Dedifferentiated amniotic fluid mesenchymal stem cell (primary cell): ENCODE data around the gene GPC5.
"Not testable (repeated sequence)": the region's sequence is repeated elsewhere in the genome, so short reads cannot be mapped to it uniquely, and the experiment has no call there.

Experiments
- DNase-seq: peaks from one replicate; pipeline ENCODE4 v3.0.0-alpha.2; 2016; ENCODE audit errors: extremely low spot score

Gene GPC5

GRCh38 chr13:91649456-91649855 lies 251.0 kb downstream of the GPC5 start:
- DNase-seq, result no peak

- DNase-seq, result no peak
Measured at GRCh38 chr13:91652404-91653301, 254.2 kb downstream of the GPC5 start.

DNA sequence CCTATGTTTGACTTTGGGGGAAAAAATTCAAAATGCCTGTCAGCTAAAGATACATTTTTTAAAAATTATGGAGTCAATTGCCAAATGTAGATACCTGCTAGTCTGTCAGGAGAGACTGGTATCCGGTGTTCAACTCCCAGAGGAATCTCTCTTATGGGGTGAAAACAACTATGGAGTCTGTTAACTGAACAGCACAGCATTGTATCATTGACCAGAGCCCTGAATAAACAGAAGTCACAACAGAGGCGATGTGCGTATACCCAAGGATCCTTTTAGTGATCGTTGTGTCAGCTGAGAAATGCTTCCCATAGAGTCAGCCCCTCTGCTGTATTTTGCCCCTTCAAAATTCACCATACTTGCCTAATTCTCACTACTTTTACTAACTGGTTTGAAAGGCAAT lies 257.3 kb downstream of the GPC5 start:
- DNase-seq, result no peak

- no peak for DNase-seq
Measured at GRCh38 chr13:91657283-91657682, 258.9 kb downstream of the GPC5 start.

- DNase-seq, result no peak
Measured at GRCh38 chr13:91659256-91660075, 261.0 kb downstream of the GPC5 start.

DNA sequence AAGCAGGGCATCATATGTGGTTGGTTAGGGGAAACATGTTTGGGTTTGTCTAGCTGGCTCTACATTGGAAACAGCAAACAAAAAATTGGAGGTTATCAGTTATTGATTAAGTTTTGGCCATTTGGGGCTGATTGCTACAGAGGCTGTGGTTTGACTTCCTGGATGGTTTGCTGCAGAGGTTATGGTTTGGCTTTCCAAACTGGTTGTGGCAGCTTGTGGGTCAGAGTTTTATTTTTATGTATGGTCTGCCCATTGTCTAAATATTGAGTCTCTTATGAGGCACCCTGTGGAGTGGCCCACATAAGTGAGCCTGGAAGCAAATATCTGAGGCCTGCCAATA lies 261.6 kb downstream of the GPC5 start:
- no peak for DNase-seq

- DNase-seq, result no peak
Measured at GRCh38 chr13:91661692-91662490, 263.5 kb downstream of the GPC5 start.

DNA sequence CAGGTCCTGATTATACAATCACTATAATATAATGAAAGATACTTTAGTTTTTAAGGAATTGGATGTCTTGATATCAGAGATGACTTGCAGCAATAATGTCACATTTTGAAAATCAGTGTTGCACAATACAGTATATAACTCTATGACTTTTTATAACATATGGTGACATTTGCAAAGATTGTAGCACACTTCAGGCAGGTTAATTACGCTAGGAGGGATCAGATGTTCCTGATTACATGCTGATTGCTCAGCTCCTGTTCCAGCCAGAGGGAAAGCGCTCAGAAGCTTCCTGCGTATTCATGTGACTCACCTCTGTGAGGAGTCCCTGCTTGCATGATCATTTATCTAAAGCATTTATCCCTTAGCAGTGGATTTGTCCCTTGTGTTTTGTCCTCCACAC lies 265.6 kb downstream of the GPC5 start:
- DNase-seq, result no peak

- no peak for DNase-seq
Measured at GRCh38 chr13:91667486-91667885, 269.1 kb downstream of the GPC5 start.

DNA sequence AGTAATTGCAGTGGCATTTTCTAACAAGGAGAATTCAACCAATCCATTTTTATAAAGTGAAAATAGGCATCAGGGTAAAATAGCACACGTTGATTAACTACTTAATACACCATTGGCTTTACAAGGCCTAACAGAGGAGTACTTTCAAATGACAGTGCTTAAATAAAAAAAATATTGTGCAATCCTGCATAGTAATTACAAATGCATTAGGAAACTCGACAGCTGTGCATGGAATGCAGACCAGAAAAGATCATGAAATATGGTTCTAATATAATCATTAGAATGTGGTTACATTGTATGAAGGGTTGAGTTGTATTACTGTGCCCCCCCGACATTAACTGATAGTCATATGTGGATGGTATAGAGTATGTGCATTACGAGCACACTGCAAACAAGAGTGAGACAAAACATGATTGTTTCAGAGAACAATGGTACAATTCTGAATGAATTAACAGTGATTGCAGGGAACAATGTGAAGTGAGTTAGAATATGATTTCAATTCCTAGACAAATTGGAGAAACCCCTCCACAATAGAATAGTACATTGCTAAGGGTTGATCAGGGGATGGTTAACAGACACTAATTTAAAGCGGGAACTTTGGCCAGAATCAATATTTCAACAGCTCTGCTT lies 270.6 kb downstream of the GPC5 start:
- DNase-seq, result no peak

DNA sequence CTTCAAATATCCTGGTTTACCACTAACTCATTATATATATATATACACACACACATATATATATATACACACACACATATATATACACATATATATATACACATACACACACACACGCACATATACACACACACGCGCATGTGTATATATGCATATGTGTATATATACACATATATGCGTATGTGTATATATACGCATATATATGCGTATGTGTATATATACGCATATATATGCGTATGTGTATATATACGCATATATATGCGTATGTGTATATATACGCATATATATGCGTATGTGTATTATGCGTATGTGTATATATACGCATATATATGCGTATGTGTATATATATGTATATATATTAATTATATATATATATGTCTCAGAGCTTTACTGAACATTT lies 275.9 kb downstream of the GPC5 start:
- DNase-seq, result not testable (repeated sequence)

DNA sequence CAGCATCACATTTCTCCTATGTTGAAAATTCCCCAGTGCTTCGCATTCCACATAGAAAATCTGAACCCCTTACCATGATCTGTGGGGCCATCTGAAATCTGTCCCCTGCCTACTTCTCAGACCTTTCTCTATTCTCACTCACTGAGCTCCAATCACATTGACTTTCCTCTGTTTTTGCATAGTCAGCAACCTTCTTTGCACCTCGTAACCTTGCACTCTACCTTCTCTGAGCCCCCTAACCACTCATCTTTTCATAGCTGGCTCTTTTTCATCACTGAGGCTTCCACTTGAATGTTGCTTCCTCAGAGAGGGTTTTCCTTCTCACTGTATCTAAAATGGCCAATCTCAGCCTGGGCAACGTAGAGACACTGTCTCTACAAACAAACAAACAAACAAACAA lies 286.3 kb downstream of the GPC5 start:
- no peak for DNase-seq

DNA sequence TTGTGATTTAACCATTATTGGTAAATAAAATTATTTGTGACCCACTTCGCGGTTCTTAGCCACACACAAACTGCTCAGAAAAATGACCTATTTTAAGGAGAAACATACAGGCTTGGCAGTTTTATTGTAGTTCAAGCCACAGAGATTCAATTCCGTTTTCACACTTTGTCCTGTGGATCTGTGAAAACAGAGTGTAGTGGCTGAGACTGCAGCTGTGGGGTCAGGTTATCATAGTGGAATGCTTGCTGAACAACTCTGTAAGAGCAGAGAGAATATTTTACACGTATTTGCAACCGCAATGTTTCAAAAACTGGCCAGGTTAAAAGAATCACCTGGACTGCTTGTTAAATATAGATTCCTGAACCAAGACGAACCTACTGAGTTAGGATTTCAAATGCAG lies 292.5 kb downstream of the GPC5 start:
- no peak for DNase-seq

DNA sequence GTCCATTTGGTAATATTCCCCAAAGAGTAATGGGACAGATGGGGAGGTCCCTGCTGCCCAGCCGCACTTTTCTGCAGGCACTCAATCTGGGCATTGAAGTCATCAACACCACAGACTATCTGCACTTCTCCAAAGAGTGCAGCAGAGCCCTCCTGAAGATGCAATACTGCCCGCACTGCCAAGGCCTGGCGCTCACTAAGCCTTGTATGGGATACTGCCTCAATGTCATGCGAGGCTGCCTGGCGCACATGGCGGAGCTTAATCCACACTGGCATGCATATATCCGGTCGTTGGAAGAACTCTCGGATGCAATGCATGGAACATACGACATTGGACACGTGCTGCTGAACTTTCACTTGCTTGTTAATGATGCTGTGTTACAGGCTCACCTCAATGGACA lies 295.0 kb downstream of the GPC5 start:
- no peak for DNase-seq

DNA sequence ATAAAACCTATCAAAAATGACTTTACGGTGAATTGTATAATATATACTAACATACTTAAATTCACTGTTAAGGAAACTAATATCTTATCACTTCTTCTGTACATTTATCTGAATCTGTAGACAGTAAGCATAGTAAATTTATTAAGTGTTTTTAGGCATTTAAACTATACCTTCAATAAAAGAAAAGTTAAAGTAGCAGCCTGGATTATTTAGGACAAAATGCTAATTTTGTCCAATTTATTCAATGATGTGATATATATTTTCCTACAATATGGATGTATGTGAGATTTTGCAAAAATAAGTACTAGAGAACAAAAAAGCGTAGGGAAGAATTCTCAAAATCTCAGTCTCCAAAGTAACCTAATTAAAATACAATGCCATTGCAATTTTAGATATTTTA lies 299.9 kb downstream of the GPC5 start:
- no peak for DNase-seq

DNA sequence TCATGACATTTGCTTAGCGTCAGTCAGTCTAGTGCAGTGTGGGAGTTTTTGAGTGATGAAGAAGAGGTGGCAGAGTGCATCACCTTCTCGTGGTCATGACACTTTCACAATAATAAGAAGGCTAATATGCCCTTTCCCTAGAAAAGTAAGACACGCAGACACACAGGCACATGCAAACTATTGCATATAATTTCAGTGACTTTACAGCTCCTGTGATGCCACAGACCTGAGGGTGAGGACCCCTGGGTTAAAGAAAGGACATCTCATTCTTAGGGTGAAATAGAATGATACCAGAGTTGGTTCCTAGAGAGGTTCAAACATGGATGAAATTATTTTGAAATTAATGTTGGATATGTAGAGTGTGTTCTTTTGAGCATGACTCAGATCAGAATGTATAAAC lies 300.3 kb downstream of the GPC5 start:
- no peak for DNase-seq

DNA sequence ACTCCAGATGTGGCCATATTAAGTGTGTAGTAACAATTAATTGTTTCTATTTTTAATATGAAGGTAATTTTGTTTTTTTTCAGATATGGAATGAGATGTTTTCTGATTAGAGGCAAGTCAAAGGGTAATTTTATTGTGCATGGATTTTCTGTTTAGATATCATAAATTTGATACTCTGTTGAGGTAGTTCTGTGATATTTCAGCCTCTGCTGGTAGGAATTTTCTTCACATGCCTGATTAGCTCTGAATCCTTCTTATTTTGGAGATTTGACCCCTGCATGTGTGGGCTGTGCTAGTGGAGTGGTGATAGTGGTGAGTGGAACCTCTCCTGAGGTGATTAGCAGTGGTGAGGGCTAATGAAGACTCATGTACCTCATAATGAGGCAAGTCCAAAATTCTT lies 301.4 kb downstream of the GPC5 start:
- no peak for DNase-seq

DNA sequence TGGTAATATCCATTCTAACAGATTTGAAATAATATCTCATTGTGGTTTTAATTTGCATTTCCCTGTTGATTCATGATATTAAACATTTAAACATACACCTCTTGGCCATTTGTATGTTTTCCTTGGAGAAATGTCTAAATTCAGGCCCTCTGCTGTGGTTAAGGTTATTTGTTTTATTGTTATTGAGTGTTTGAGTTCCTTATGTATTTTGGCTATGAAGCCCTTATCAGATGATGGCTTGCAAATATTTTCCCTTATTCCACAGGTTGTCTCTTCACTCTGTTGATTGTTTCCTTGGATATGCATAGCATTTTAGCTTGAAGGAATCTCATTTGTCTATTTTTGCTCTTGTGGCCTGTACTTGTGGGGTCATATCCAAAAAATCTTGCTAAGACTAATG lies 303.6 kb downstream of the GPC5 start:
- DNase-seq, result no peak

DNA sequence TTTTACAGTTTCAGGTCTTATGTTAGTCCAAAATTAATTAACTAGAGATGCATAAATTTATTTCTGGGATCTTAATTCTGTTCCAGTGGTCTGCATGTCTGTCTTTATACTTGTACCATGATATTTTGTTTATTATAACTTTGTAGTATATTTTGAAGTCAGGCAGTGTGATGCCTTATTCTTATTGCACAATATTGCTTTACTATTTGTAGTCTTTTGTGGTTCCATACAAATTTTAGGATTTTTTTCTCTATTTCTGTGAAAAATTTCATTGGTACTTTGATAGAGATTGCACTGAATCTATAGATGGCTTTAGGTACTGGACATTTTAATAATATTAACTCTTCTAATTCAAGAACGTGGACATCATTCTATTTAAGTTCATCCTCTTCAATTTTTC lies 304.0 kb downstream of the GPC5 start:
- no peak for DNase-seq

GRCh38 chr13:91704398-91704797 lies 306.0 kb downstream of the GPC5 start:
- no peak for DNase-seq

GRCh38 chr13:91708558-91708957 lies 310.1 kb downstream of the GPC5 start:
- no peak for DNase-seq

GRCh38 chr13:91709180-91709579 lies 310.8 kb downstream of the GPC5 start:
- DNase-seq, result no peak
